HEK293 (cell line): ENCODE results near the gene GUK1.

Source experiments
- CTCF ChIA-PET: fragments of 350-600 bp; formaldehyde crosslinking; extraction: SDS; loops from one replicate; lab custom pipeline; 2021; ENCODE audit warnings: antibody characterized with exemption; lab: Yijun Ruan, JAX
- POLR2A ChIA-PET: fragments of 300-600 bp; formaldehyde crosslinking; extraction: SDS; loops from one replicate; lab custom pipeline; 2020; ENCODE audit warnings: antibody characterized with exemption, inconsistent platforms; lab: Yijun Ruan, JAX
- H3K27ac ChIP-seq: fragments of 200-500 bp; sonication (Bioruptor generic); 2 replicates; pipeline ENCODE4 v1.5.1; 2014; ENCODE audit warnings: low read depth, low read length, control low read depth, inconsistent platforms; ENCODE audit errors: extremely low read depth
- H3K36me3 ChIP-seq, 2 experiments: fragments of 200-500 bp in 1 of 2; sonication (Bioruptor generic) in 1 of 2; 1 replicate in 1 of 2; 2 replicates in 1 of 2; pipeline ENCODE4 v1.5.1; 2014 to 2017; ENCODE audit warnings: inconsistent platforms in 2 of 2, low read length in 2 of 2; ENCODE audit not compliant: control insufficient read depth in 2 of 2, insufficient read depth in 1 of 2
- H3K4me1 ChIP-seq: fragments of 200-500 bp; sonication (Bioruptor generic); 2 replicates; pipeline ENCODE4 v1.5.1; 2014; ENCODE audit warnings: mild to moderate bottlenecking, low read length, inconsistent platforms; ENCODE audit not compliant: control insufficient read depth, insufficient read depth
- H3K4me3 ChIP-seq: 2 replicates; pipeline ENCODE4 v1.5.1; 2011; ENCODE audit warnings: low read depth, mild to moderate bottlenecking, control low read depth, low read length, moderate library complexity
- H3K9me3 ChIP-seq: fragments of 200-500 bp; sonication (Bioruptor generic); 2 replicates; pipeline ENCODE4 v1.5.1; 2014; ENCODE audit warnings: low read depth, low read length, inconsistent platforms; ENCODE audit not compliant: control insufficient read depth, insufficient read depth
- EGR2 ChIP-seq: fragments of 450-650 bp; formaldehyde crosslinking; IDR thresholded peaks from 2 replicates; pipeline ENCODE4 v1.5.1; 2016; ENCODE audit warnings: low read depth, missing biosample characterization, missing genetic modification characterization
- GFI1B ChIP-seq: fragments of 450-650 bp; formaldehyde crosslinking; IDR thresholded peaks from 2 replicates; pipeline ENCODE4 v1.5.1; 2016; ENCODE audit warnings: missing biosample characterization, missing genetic modification characterization
- GLI2 ChIP-seq: fragments of 450-650 bp; formaldehyde crosslinking; IDR thresholded peaks from 2 replicates; pipeline ENCODE4; 2017; ENCODE audit warnings: missing biosample characterization, missing genetic modification characterization, low read depth, borderline replicate concordance
- KLF1 ChIP-seq: fragments of 450-650 bp; formaldehyde crosslinking; IDR thresholded peaks from 2 replicates; pipeline ENCODE4 v1.5.1; 2016; ENCODE audit warnings: missing biosample characterization, missing genetic modification characterization
- KLF8 ChIP-seq: fragments of 450-650 bp; formaldehyde crosslinking; IDR thresholded peaks from 2 replicates; pipeline ENCODE4 v1.5.1; 2016; ENCODE audit warnings: missing biosample characterization, missing genetic modification characterization
- KLF9 ChIP-seq: fragments of 450-650 bp; formaldehyde crosslinking; IDR thresholded peaks from 2 replicates; pipeline ENCODE4 v1.5.1; 2016; ENCODE audit warnings: missing biosample characterization, missing genetic modification characterization, low read depth
- MZF1 ChIP-seq: fragments of 450-650 bp; formaldehyde crosslinking; IDR thresholded peaks from 2 replicates; pipeline ENCODE4 v1.5.1; 2017; ENCODE audit warnings: missing biosample characterization, missing genetic modification characterization, borderline replicate concordance
- PRDM10 ChIP-seq: fragments of 450-650 bp; formaldehyde crosslinking; IDR thresholded peaks from 2 replicates; pipeline ENCODE4 v1.5.1; 2016; ENCODE audit warnings: missing biosample characterization, missing genetic modification characterization
- TRIM28 ChIP-seq: IDR thresholded peaks from 2 replicates; pipeline ENCODE4 v1.6.1; 2011; ENCODE audit warnings: low read length, control low read depth, borderline replicate concordance
- TSHZ1 ChIP-seq: fragments of 450-650 bp; formaldehyde crosslinking; IDR thresholded peaks from 2 replicates; pipeline ENCODE4 v1.5.1; 2016; ENCODE audit warnings: missing biosample characterization, missing genetic modification characterization, borderline replicate concordance
- ZBTB44 ChIP-seq: fragments of 450-650 bp; IDR thresholded peaks from 2 replicates; pipeline ENCODE4 v1.5.1; 2018; ENCODE audit warnings: missing biosample characterization, mild to moderate bottlenecking, missing genetic modification characterization
- ZBTB49 ChIP-seq: fragments of 450-650 bp; formaldehyde crosslinking; IDR thresholded peaks from 2 replicates; pipeline ENCODE4 v1.5.1; 2016; ENCODE audit warnings: missing biosample characterization, missing genetic modification characterization, low read depth
- ZFP37 ChIP-seq: fragments of 450-650 bp; formaldehyde crosslinking; IDR thresholded peaks from 2 replicates; pipeline ENCODE4 v1.5.1; 2016; ENCODE audit warnings: missing biosample characterization, missing genetic modification characterization
- ZFP41 ChIP-seq: fragments of 450-650 bp; formaldehyde crosslinking; IDR thresholded peaks from 2 replicates; pipeline ENCODE4 v1.5.1; 2016; ENCODE audit warnings: missing biosample characterization, missing genetic modification characterization, borderline replicate concordance
- ZNF10 ChIP-seq: fragments of 450-650 bp; formaldehyde crosslinking; IDR thresholded peaks from 2 replicates; pipeline ENCODE4 v1.5.1; 2017; ENCODE audit warnings: missing biosample characterization, missing genetic modification characterization
- ZNF121 ChIP-seq: fragments of 450-650 bp; formaldehyde crosslinking; IDR thresholded peaks from 2 replicates; pipeline ENCODE4 v1.5.1; 2016; ENCODE audit warnings: missing biosample characterization, missing genetic modification characterization
- ZNF184 ChIP-seq: fragments of 450-650 bp; IDR thresholded peaks from 2 replicates; pipeline ENCODE4 v1.5.1; 2018; ENCODE audit warnings: missing biosample characterization, mild to moderate bottlenecking, missing genetic modification characterization
- ZNF214 ChIP-seq: fragments of 450-650 bp; formaldehyde crosslinking; IDR thresholded peaks from 2 replicates; pipeline ENCODE4 v1.5.1; 2017; ENCODE audit warnings: missing biosample characterization, mild to moderate bottlenecking, missing genetic modification characterization, borderline replicate concordance
- ZNF24 ChIP-seq: fragments of 450-650 bp; formaldehyde crosslinking; IDR thresholded peaks from 2 replicates; pipeline ENCODE4 v1.5.1; 2016; ENCODE audit warnings: missing biosample characterization, missing genetic modification characterization
- ZNF341 ChIP-seq: fragments of 450-650 bp; formaldehyde crosslinking; IDR thresholded peaks from 2 replicates; pipeline ENCODE4; 2016; ENCODE audit warnings: low read depth, missing biosample characterization, missing genetic modification characterization
- ZNF366 ChIP-seq: fragments of 450-650 bp; formaldehyde crosslinking; conservative IDR thresholded peaks from 2 replicates; pipeline ENCODE4 v1.5.1; 2016; ENCODE audit warnings: missing biosample characterization, missing genetic modification characterization
- ZNF501 ChIP-seq: fragments of 450-650 bp; formaldehyde crosslinking; IDR thresholded peaks from 2 replicates; pipeline ENCODE4 v1.5.1; 2016; ENCODE audit warnings: missing biosample characterization, missing genetic modification characterization
- ZNF513 ChIP-seq: fragments of 450-650 bp; IDR thresholded peaks from 2 replicates; pipeline ENCODE4 v1.5.1; 2018; ENCODE audit warnings: missing biosample characterization, missing genetic modification characterization
- ZNF629 ChIP-seq: fragments of 450-650 bp; formaldehyde crosslinking; IDR thresholded peaks from 2 replicates; pipeline ENCODE4 v1.5.1; 2017; ENCODE audit warnings: missing biosample characterization, missing genetic modification characterization
- ZNF701 ChIP-seq: fragments of 450-650 bp; formaldehyde crosslinking; IDR thresholded peaks from 2 replicates; pipeline ENCODE4 v1.5.1; 2016; ENCODE audit warnings: missing biosample characterization, missing genetic modification characterization
- ZNF830 ChIP-seq: fragments of 450-650 bp; IDR thresholded peaks from 2 replicates; pipeline ENCODE4 v1.5.0; 2018; ENCODE audit warnings: missing biosample characterization, missing genetic modification characterization, low read depth, mild to moderate bottlenecking, moderate library complexity

The GUK1 gene

DNA sequence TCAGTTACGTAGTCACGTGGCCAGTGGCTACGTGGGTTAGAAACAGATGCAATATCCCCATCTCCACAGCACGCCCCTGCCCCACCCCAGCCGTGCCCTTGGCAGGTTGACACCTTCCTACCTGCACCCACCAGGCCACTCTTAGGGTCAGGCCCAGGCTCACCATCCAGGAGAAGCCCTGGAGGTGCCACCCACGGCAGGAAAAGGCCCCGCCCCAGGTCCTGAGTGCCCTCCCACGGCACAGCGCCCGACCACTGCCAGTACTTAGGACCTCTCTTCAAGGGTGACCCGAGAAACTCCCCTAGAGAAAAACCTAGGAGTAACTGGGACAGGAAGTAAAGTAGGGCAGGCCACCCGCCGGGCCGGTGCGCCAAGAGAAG, 38.5 kb upstream of the GUK1 start:
- Histone ChIP-seq H3K36me3 (peaks cover 6 to 68% of the 10 kb centered on the region in 2 experiments; a peak in 2 of 3 replicates), H3K9me3 (no peaks in the 10 kb centered on the region), H3K27ac (peak overlapping the region; percentile 82), H3K4me1 (no peaks in the 10 kb centered on the region; the same call in 1 of the 2 replicates), H3K4me3 (peak overlapping the region; percentile 88)
- POLR2A ChIA-PET, result interaction anchor here (0.6 to 1.4 kb wide), 4 partner anchors 8 to 314 kb away, joined by 3 to 6 read pairs (median 4); no protein-coding TSS in a partner anchor
- CTCF ChIA-PET, result interaction anchor here (0.8 to 4.3 kb wide), 3 partner anchors 11 to 340 kb away, joined by 3 to 20 read pairs (median 4); no protein-coding TSS in a partner anchor
- TF ChIP-seq KLF8 (tag by site-specific recombination) (peak; percentile 36), ZNF24 (0 out of 2 replicates have a peak, but pooled peaks have one; percentile 12), TRIM28 (no peak), TSHZ1 (tag by site-specific recombination) (no peak), ZNF184 (tag by site-specific recombination) (no peak), ZBTB44 (tag by site-specific recombination) (0 out of 2 replicates have a peak, but pooled peaks have one; percentile 14), ZNF121 (tag by site-specific recombination) (no peak), GFI1B (tag by site-specific recombination) (no peak), MZF1 (tag by site-specific recombination) (no peak), ZNF366 (tag by site-specific recombination) (0 out of 2 replicates have a peak, but pooled peaks have one; percentile 2), PRDM10 (no peak), ZNF214 (no peak), ZFP37 (tag by site-specific recombination) (no peak), KLF1 (no peak; the same call in 1 of the 2 replicates), ZNF501 (tag by site-specific recombination) (no peak), ZNF830 (no peak), ZFP41 (tag by site-specific recombination) (no peak), ZNF701 (tag by site-specific recombination) (no peak), ZBTB49 (no peak), GLI2 (no peak), ZNF629 (tag by site-specific recombination) (no peak), ZNF513 (tag by site-specific recombination) (no peak), ZNF10 (tag by site-specific recombination) (no peak), KLF9 (tag by site-specific recombination) (no peak), EGR2 (tag by site-specific recombination) (peak; percentile 96), ZNF341 (tag by site-specific recombination) (no peak)
